ENCODE data around the gene TRIM7. TPM values are rescaled to one million over a fixed set of nuclear protein-coding genes. Genes with fewer than 3 reads are reported as not detected.

TRIM7 gene
- total RNA-seq (2021) (0.96 TPM in 1 of 2 replicates, not detected in the other), Bru-seq, nascent RNA (not detected), BruChase-seq, experiment 1, labeled RNA remaining after a 2-hour chase (not detected), BruChase-seq, experiment 2, labeled RNA remaining after a 6-hour chase (percentile 7 among the genes with signal in this experiment)
- long read RNA-seq, partial matches to known transcripts: 0 of 1 reads
- long read RNA-seq, other reads (novel, unspliced or antisense): 0 of 1 reads

- TF ChIP-seq CTCF (conservative IDR thresholded peaks at IDR 0.05; ENCODE audit: low read depth, low read length) (no peak), EZH2 (IDR thresholded peaks at IDR 0.05; ENCODE audit: borderline replicate concordance, low read depth, low read length, poor library complexity, severe bottlenecking) (no peak)
- Histone ChIP-seq H3K27me3 (replicated peaks; ENCODE audit: insufficient read depth, low read depth, low read length, poor library complexity) (no peaks in the 10 kb centered on the region), H3K9me3 (ENCODE audit: low read depth, low read length, poor library complexity, severe bottlenecking) (no peaks in the 10 kb centered on the region), H3K27ac (ENCODE audit: low read depth, low read length, poor library complexity, severe bottlenecking) (no peak within 1 kb of the TSS), H3K4me1 (ENCODE audit: insufficient read depth, low read length, poor library complexity, severe bottlenecking) (peaks cover 6% of the 10 kb centered on the region), H3K4me3 (ENCODE audit: low read depth, low read length, poor library complexity, severe bottlenecking) (peak within 1 kb of the TSS; percentile 72), H3K36me3 (ENCODE audit: insufficient read depth, low read length, poor library complexity, severe bottlenecking) (no peaks in the 10 kb centered on the region)
- BruUV-seq (replicated peaks): no TSS peak
- intact Hi-C loops (cut with micrococcal nuclease; ENCODE audit: unreplicated experiment): no loop called here
- DNase-seq (ENCODE audit: low spot score): no peak
- POLR2A ChIA-PET (ENCODE audit: low non-redundant PET): no interaction called here
- CTCF ChIA-PET: no interaction called here
Measured at GRCh38 chr5:181204826-181205760, at the start of gene TRIM7. TSS of gene TRIM7 (minus strand) at chr5:181205196. CDS start at chr5:181205110, 86 bp downstream.

- H3K27ac ChIP-seq (ENCODE audit: low read depth, low read length, poor library complexity, severe bottlenecking): peak overlapping the region; percentile 71
- BruUV-seq (replicated peaks): no TSS peak
- peaks cover 6% of the 10 kb centered on the region for H3K36me3 ChIP-seq (ENCODE audit: insufficient read depth, low read length, poor library complexity, severe bottlenecking)
- no peak for DNase-seq (ENCODE audit: low spot score)
- no peaks in the 10 kb centered on the region for H3K27me3 ChIP-seq (replicated peaks; ENCODE audit: insufficient read depth, low read depth, low read length, poor library complexity)
- POLR2A ChIA-PET (ENCODE audit: low non-redundant PET): no interaction called here
- CTCF ChIA-PET: no interaction called here
- intact Hi-C loops (cut with micrococcal nuclease; ENCODE audit: unreplicated experiment): no loop called here
- peaks cover 19% of the 10 kb centered on the region for H3K4me1 ChIP-seq (ENCODE audit: insufficient read depth, low read length, poor library complexity, severe bottlenecking)
- peak overlapping the region; percentile 82 for H3K4me3 ChIP-seq (ENCODE audit: low read depth, low read length, poor library complexity, severe bottlenecking)
- H3K9me3 ChIP-seq (ENCODE audit: low read depth, low read length, poor library complexity, severe bottlenecking): no peaks in the 10 kb centered on the region
- TF ChIP-seq EZH2 (IDR thresholded peaks at IDR 0.05; ENCODE audit: borderline replicate concordance, low read depth, low read length, poor library complexity, severe bottlenecking): no peak
- no peak for TF ChIP-seq CTCF (conservative IDR thresholded peaks at IDR 0.05; ENCODE audit: low read depth, low read length)
Measured at GRCh38 chr5:181248277-181248676, 43.3 kb upstream of the TRIM7 start.

GRCh38 chr5:181246276-181247049 lies 41.5 kb upstream of the TRIM7 start:
- H3K27me3 ChIP-seq (replicated peaks; ENCODE audit: insufficient read depth, low read depth, low read length, poor library complexity): no peaks in the 10 kb centered on the region
- TF ChIP-seq CTCF (conservative IDR thresholded peaks at IDR 0.05; ENCODE audit: low read depth, low read length) (no peak), EZH2 (IDR thresholded peaks at IDR 0.05; ENCODE audit: borderline replicate concordance, low read depth, low read length, poor library complexity, severe bottlenecking) (no peak)
- H3K4me1 ChIP-seq (ENCODE audit: insufficient read depth, low read length, poor library complexity, severe bottlenecking): peaks cover 28% of the 10 kb centered on the region
- DNase-seq (ENCODE audit: low spot score): peak; percentile 79
- intact Hi-C loops (cut with micrococcal nuclease; ENCODE audit: unreplicated experiment): no loop called here
- POLR2A ChIA-PET (ENCODE audit: low non-redundant PET): no interaction called here
- H3K4me3 ChIP-seq (ENCODE audit: low read depth, low read length, poor library complexity, severe bottlenecking): peak overlapping the region; percentile 82
- no peaks in the 10 kb centered on the region for H3K9me3 ChIP-seq (ENCODE audit: low read depth, low read length, poor library complexity, severe bottlenecking)
- BruUV-seq (replicated peaks): TSS peak; percentile 28
- H3K27ac ChIP-seq (ENCODE audit: low read depth, low read length, poor library complexity, severe bottlenecking): peak overlapping the region; percentile 96
- CTCF ChIA-PET: interaction anchor here (0.6 kb wide), 1 partner anchor 18 kb away, joined by 3 read pairs; no protein-coding TSS in a partner anchor
- peaks cover 16% of the 10 kb centered on the region for H3K36me3 ChIP-seq (ENCODE audit: insufficient read depth, low read length, poor library complexity, severe bottlenecking)
